NOMO-1 treated with dmso at 0.1 percent for 144 hours (cell line): ENCODE measurements around the gene DAP3.
"Not testable (repeated sequence)": the region's sequence is repeated elsewhere in the genome, so short reads cannot be mapped to it uniquely, and the experiment has no call there.

ENCODE experiments used
- DNase-seq: peaks from one replicate; lab custom pipeline; 2025; ENCODE audit not compliant: unreplicated experiment; lab: John Stamatoyannopoulos, UW

The DAP3 gene

GRCh38 chr1:155767399-155767989 lies 78.6 kb downstream of the DAP3 start:
- DNase-seq = not testable (repeated sequence)

- DNase-seq = no peak
Observed at GRCh38 chr1:155769257-155769656, 80.4 kb downstream of the DAP3 start.

GRCh38 chr1:155773221-155773620 lies 84.3 kb downstream of the DAP3 start:
- DNase-seq = no peak

GRCh38 chr1:155776414-155776813 lies 87.5 kb downstream of the DAP3 start:
- DNase-seq = no peak

GRCh38 chr1:155777582-155777981 lies 88.7 kb downstream of the DAP3 start:
- no peak for DNase-seq
